Endodermal cell (in vitro differentiated cells): ENCODE data around the gene KIF16B. TPM values are rescaled to one million over a fixed set of nuclear protein-coding genes. Genes with fewer than 3 reads are reported as not detected.

ENCODE experiments used
- DNase-seq: peaks from one replicate; pipeline ENCODE4 v3.0.0-alpha.2; 2017
- H3K27ac ChIP-seq: 2 replicates; pipeline ENCODE4 v1.5.1; 2013; ENCODE audit warnings: mild to moderate bottlenecking, low read depth, low read length, moderate library complexity
- H3K27me3 ChIP-seq: 2 replicates; pipeline ENCODE4 v1.6.1; 2013; ENCODE audit warnings: mild to moderate bottlenecking, low read length, moderate library complexity; ENCODE audit not compliant: insufficient read depth, control insufficient read depth, poor library complexity, severe bottlenecking
- H3K36me3 ChIP-seq: 2 replicates; pipeline ENCODE4 v1.7.0; 2013; ENCODE audit warnings: mild to moderate bottlenecking, low read length, moderate library complexity; ENCODE audit not compliant: control insufficient read depth, insufficient read depth
- H3K4me1 ChIP-seq: one replicate; pipeline ENCODE4 v1.7.0; 2013; ENCODE audit warnings: low read length; ENCODE audit not compliant: control insufficient read depth, insufficient read depth
- H3K4me3 ChIP-seq: 2 replicates; pipeline ENCODE4 v1.5.1; 2013; ENCODE audit warnings: mild to moderate bottlenecking, low read length, moderate library complexity
- H3K9ac ChIP-seq: 2 replicates; pipeline ENCODE4 v1.6.1; 2013; ENCODE audit warnings: mild to moderate bottlenecking, low read length, moderate library complexity; ENCODE audit not compliant: poor library complexity, severe bottlenecking; ENCODE audit errors: extremely low read depth
- H3K9me3 ChIP-seq: 2 replicates; pipeline ENCODE4 v1.6.1; 2013; ENCODE audit warnings: mild to moderate bottlenecking, low read length, moderate library complexity; ENCODE audit not compliant: control insufficient read depth
- H3K27ac Mint-ChIP-seq: 2 replicates; pipeline ENCODE4 v1.8.0; 2020; ENCODE audit warnings: mixed read lengths
- H3K27me3 Mint-ChIP-seq: 2 replicates; pipeline ENCODE4 v1.8.0; 2021; ENCODE audit warnings: mild to moderate bottlenecking, mixed read lengths; ENCODE audit not compliant: insufficient read depth
- H3K36me3 Mint-ChIP-seq: 2 replicates; pipeline ENCODE4 v1.8.0; 2020; ENCODE audit warnings: low read depth, mixed read lengths
- H3K4me1 Mint-ChIP-seq: 2 replicates; pipeline ENCODE4 v1.8.0; 2020; ENCODE audit warnings: mixed read lengths
- H3K4me3 Mint-ChIP-seq: 2 replicates; pipeline ENCODE4 v1.8.0; 2020; ENCODE audit warnings: mild to moderate bottlenecking, moderate library complexity, mixed read lengths
- H3K9me3 Mint-ChIP-seq: 2 replicates; pipeline ENCODE4 v1.8.0; 2020; ENCODE audit warnings: mild to moderate bottlenecking, mixed read lengths
- CTCF ChIP-seq: fragments of 200-600 bp; sonication (generic); conservative IDR thresholded peaks from 2 replicates; pipeline ENCODE4 v1.5.0; 2021; ENCODE audit warnings: antibody characterized with exemption, mild to moderate bottlenecking
- WGBS, 2 experiments: methylation state at CpG; one replicate each; pipeline versions ENCODE4 v1.1.5 to v1.1.7; 2013; ENCODE audit warnings: missing lambda C conversion rate in 2 of 2, mixed read lengths in 1 of 2; ENCODE audit not compliant: insufficient coverage in 1 of 2, insufficient read length in 1 of 2; 5-methylcytosine and 5-hydroxymethylcytosine counted together
- total RNA-seq, 2 donors: library from RNA; stranded (reverse); fragmentation: NEBNext Ultra II Directional in 1 of 2; extraction: Animal tissue kit (Norgen Biotek cat#: 25700) in 1 of 2; gene quantifications; 2 replicates in 1 of 2; 3 replicates in 1 of 2; pipeline ENCODE4 v1.2.1, GENCODE V29; 2021

Gene KIF16B
- total RNA-seq, 2 donors from 2014 or later, result 17.3 to 18.8 TPM

- H3K36me3 ChIP-seq, result no peaks in the 10 kb centered on the region
- no peak for DNase-seq
- Mint-ChIP-seq H3K36me3 (peaks cover 2% of the 10 kb centered on the region), H3K27me3 (no peaks in the 10 kb centered on the region), H3K27ac (no peak overlapping the region), H3K9me3 (no peaks in the 10 kb centered on the region), H3K4me1 (peaks cover 17% of the 10 kb centered on the region), H3K4me3 (no peak overlapping the region)
- 90 to 96% methylated on average over 2 to 4 of the region's 4 CpGs for WGBS, 2 experiments
- H3K4me3 ChIP-seq, result no peak overlapping the region
- H3K27me3 ChIP-seq, result no peaks in the 10 kb centered on the region
- TF ChIP-seq CTCF, result no peak
- no peaks in the 10 kb centered on the region for H3K9me3 ChIP-seq
- H3K4me1 ChIP-seq, result no peaks in the 10 kb centered on the region
- H3K9ac ChIP-seq, result no peak overlapping the region
- H3K27ac ChIP-seq, result no peak overlapping the region
These were observed 36.1 kb downstream of the KIF16B start for GRCh38 chr20:16537025-16537665.

- Mint-ChIP-seq H3K36me3 (peaks cover 5% of the 10 kb centered on the region), H3K9me3 (no peaks in the 10 kb centered on the region), H3K4me3 (no peak overlapping the region), H3K4me1 (peaks cover 10% of the 10 kb centered on the region), H3K27ac (no peak overlapping the region), H3K27me3 (no peaks in the 10 kb centered on the region)
- no peak for TF ChIP-seq CTCF
- no peaks in the 10 kb centered on the region for H3K9me3 ChIP-seq
- WGBS, 2 experiments, result 100% methylated on average over 1 of the region's 2 CpGs; no CpG with 5 or more reads in 1 of the 2 experiments
- H3K4me1 ChIP-seq, result no peaks in the 10 kb centered on the region
- H3K27me3 ChIP-seq, result no peaks in the 10 kb centered on the region
- H3K36me3 ChIP-seq, result no peaks in the 10 kb centered on the region
- DNase-seq, result no peak
- no peak overlapping the region for H3K27ac ChIP-seq
- H3K9ac ChIP-seq, result no peak overlapping the region
- H3K4me3 ChIP-seq, result no peak overlapping the region
These were observed 38.0 kb downstream of the KIF16B start for GRCh38 chr20:16535277-16535676.

- Histone ChIP-seq H3K4me3 (no peak overlapping the region), H3K9ac (no peak overlapping the region), H3K36me3 (no peaks in the 10 kb centered on the region), H3K27me3 (no peaks in the 10 kb centered on the region), H3K4me1 (no peaks in the 10 kb centered on the region), H3K9me3 (no peaks in the 10 kb centered on the region), H3K27ac (no peak overlapping the region)
- no peak overlapping the region for H3K4me3 Mint-ChIP-seq
- peaks cover 15% of the 10 kb centered on the region for H3K4me1 Mint-ChIP-seq
- no peak for DNase-seq
- H3K27ac Mint-ChIP-seq, result no peak overlapping the region
- no peaks in the 10 kb centered on the region for H3K27me3 Mint-ChIP-seq
- peaks cover 5% of the 10 kb centered on the region for H3K36me3 Mint-ChIP-seq
- no peak for TF ChIP-seq CTCF
- no peaks in the 10 kb centered on the region for H3K9me3 Mint-ChIP-seq
- 71% methylated on average over 1 of the region's 1 CpG; no CpG with 5 or more reads in 1 of the 2 experiments for WGBS, 2 experiments
These were observed 39.7 kb downstream of the KIF16B start for GRCh38 chr20:16533502-16533901.
